Measurements from ENCODE around the gene RPS4Y2. TPM values are rescaled to one million over a fixed set of nuclear protein-coding genes. Genes with fewer than 3 reads are reported as not detected.

The RPS4Y2 gene
- total RNA-seq, result not detected in 2 replicates
- not detected for polyA plus RNA-seq (2012)

DNA sequence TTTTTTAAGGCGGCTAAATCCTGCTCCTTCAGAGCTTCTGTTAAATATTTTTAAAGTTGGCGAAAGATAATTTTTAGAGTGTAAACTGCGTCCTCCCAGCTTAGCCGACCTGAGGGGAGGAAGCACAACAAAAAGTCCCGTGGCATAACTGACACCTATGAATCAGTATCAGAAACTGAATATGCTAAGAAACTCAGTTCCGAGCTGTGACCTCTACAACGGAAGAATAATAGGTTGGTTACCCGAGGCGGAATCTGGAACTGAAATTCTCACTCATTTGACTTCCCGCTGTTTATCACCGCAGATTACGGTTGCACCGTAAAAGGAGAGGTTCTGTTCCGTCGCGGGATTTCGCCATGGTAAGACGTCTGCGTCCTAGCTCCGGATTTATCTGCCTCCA is at the start of gene RPS4Y2:
RPS4Y2 (plus strand) TSS at position 301 of the 400 bp plus-strand sequence; CDS start at position 357, 56 bp downstream.
- no peak for DNase-seq (ENCODE audit: low read depth)

DNA sequence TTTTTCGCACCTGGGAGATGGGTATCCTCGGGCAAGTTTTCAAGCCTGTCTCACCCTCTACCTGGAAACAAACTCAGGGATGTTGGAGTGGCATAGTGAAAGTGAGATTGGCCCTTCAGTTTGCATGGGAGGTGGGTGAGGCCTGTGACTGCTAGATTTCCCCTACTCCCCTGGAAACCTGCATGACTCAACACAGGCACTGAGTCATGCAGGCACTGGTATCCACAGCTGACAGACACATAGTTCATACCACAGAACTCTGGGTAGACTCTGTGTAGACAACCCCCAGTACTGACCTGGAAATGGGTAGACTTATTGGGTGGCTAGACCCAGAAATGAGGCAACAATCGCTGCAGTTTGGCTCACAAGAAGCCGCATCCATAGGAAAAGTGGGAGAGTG is 41.5 kb upstream of the RPS4Y2 start:
- no peak for DNase-seq (ENCODE audit: low read depth)

DNA sequence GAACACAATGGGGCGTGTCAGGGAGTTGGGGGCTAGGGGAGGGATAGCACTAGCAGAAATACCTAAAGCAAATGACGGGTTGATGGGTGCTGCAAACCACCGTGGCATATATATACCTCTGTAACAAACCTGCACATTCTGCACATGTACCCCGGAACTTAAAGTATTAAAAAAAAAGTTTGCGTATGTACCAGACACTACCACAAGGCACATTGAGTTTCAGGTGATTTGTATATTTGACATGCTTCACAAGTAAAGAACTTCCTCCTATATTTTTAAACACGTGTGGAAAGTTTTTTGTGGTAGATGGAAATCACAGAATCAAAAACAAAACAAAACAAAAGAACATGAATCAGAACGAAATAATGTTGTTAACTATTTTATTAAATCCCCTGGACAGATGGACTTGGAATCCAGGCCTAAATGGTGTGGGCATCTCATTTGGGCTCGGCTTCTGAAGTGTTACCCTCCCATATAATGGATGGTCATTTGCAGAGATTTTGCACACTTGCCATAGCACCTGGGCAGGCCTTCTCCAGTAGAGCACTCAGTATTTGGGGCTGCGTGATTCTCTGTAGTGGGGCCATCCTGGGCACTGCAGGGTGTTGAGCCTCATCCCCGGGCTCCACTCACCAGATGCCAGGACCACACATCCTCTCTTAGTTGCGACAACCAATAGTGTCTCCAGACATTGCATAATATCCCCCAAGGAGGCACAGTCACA is 29.6 kb upstream of the RPS4Y2 start:
- DNase-seq (ENCODE audit: low read depth), result no peak

DNA sequence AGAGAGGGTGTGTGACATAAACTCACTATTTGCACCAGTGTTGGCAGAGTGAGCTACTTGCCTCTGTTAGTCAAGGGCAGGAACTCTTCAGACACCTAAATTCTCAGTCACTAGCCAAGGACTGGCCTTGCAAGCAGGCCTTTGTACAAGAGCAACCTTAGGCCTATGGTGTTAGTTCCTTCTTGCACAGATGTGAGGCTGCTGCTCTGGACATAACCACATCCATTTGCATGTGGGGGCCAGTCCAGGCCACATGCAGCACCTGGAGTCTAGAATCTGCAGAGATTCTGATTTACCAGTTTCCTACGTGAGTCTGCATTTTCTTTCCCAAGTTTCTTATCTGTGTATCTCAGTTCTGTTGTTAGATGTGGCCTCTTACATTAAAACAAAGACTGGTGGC is 20.7 kb upstream of the RPS4Y2 start:
- no peak for DNase-seq (ENCODE audit: low read depth)

DNA sequence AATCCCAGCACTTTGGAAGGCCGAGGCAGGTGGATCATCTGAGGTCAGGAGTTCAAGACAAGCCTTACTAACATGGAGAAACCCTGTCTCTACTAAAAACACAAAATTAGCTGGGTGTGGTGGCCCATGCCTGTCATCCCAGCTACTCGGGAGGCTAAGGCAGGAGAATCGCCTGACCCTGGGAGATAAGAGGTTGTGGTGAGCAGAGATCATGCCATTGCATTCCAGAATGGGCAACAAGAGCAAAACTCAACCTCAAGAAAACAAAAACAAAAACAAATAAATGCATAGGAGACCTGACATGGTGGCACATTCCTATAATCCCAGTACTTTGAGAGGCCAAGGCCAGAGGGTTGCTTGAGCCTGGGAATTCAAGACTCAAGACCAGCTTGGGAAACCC is 16.1 kb upstream of the RPS4Y2 start:
- DNase-seq (ENCODE audit: low read depth), result no peak

DNA sequence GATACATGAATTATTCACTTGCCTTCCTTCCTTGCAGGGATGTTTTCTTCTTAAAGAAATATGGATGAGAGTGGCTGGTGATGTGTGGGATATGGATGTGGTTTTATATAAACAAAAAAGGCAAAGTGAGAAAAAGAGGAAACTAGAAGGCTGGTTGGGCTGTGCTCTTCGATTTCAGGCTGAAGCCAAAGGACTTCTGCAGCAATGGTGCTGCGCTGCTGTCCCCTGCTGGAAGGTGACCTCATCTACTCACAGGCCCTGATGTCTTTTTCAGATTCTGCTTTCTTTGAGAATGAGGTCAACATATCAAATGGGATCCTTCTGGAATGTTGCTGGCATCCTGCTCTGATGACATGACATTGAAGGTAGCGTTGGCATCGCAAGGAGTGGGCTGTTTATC is 15.3 kb upstream of the RPS4Y2 start:
- no peak for DNase-seq (ENCODE audit: low read depth)

DNA sequence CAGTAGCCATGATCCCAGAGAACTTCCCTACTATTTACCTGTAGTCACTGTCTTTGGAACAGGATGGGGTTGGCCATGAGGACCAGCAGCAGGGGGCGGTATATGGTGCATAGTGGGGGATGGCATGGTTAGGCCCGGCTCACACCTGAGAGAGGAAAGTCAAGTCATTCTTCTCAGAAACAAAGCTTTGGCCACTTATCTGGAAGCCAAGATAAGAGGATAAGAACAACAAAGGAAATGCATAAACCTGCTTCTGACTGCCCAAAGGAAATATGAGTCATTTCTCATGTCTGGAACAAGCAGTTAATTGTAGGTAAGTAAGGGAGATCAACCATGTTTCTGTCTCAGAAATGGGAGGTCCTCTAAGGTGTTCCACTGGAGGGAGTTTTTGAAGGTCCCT is 10.8 kb upstream of the RPS4Y2 start:
- DNase-seq (ENCODE audit: low read depth), result no peak

DNA sequence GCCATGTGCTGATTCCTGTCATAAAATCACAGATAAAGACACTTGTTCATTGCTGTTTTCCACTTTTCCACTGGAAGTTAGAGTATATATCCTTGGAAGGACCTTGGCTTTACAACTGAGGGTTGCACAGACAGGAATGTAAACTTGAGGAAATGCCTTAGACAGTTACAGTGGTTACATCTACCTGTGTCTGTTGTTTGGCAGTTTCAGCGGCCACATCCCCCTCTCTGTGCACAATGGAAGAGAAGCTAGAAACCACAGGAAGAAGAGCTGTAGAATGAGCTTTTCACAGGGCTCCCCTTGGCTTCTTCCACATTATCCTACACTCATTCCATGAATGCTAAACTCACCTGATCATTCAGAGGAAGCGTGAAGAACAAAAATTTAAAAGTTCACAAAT is 9.0 kb upstream of the RPS4Y2 start:
- no peak for DNase-seq (ENCODE audit: low read depth)

DNA sequence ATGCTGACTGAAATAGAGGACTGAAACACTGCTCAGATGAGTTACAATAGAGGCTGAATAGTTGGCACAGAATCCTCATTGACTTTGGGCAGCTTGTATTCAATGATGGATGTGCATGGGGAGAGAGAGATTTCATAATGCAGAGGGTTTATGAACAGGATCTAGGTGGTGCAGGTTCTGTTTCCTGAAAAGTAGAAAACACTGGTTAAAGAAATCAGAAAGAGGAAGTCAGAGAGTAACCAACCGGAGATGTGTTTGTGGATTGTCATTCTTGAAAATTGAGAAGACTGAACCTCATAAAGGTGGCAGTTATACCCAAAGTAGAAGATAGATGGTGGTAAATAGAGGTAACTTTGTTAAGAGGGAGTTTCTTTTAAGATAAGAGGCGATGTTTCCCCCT is 8.0 kb downstream of the RPS4Y2 start:
- no peak for DNase-seq (ENCODE audit: low read depth)

DNA sequence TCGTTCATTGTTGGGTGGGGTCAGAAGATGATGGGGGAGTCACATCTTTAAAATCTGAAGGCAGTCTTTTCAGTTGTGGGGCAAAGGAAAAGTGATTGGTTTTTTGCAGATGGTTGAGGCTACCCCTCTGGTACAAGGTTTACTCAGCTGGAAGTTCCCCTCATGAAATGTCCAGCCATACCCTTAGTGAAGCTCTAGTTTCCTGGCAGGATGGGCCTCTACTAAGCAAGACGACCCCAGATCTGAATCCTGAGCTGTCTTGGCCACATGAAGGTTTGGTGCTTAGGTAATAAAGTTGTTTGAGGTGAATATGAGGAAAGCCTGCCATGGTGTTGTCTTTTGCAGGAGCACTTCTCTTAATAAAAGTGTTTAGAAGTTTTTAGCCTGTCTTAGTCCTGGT is 9.2 kb downstream of the RPS4Y2 start:
- DNase-seq (ENCODE audit: low read depth), result no peak

DNA sequence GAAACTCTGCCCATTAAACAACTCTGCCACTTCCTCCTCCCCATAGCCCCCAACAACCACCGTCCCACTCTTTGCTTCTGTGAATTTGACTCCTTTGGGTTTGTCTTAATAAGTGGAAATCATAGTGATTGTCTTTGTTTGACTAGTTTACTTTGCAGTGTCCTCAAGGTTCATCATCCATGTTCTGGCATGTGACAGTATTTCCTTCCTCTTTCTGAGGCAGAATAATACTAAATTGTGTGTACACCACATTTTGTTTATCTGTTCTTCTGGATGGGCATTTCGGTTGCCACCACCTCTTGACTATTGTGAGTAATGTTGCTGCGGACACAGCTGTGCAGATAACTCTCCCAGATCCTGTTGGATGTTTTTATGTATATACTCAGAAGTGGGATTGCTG is 14.8 kb downstream of the RPS4Y2 start:
- no peak for DNase-seq (ENCODE audit: low read depth)

DNA sequence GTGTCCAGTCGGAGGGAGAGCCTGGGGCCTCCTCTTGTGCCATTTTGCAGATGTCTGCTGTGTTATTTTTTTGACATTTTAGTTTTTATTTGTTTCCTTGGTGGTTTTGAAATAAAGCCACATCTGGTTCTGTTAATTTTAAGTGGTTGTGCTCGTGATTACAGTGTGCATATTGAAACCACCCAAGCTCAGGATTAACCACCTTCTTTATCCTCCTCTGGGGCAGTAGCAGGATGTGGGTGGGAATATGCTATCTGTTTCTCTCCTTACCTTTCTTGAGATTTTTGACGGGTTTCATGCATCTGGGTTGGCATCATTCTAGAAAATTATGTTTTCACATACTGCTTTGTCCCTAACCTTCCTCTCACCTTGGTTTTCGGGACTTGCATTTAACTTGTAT is 20.2 kb downstream of the RPS4Y2 start:
- no peak for DNase-seq (ENCODE audit: low read depth)

DNA sequence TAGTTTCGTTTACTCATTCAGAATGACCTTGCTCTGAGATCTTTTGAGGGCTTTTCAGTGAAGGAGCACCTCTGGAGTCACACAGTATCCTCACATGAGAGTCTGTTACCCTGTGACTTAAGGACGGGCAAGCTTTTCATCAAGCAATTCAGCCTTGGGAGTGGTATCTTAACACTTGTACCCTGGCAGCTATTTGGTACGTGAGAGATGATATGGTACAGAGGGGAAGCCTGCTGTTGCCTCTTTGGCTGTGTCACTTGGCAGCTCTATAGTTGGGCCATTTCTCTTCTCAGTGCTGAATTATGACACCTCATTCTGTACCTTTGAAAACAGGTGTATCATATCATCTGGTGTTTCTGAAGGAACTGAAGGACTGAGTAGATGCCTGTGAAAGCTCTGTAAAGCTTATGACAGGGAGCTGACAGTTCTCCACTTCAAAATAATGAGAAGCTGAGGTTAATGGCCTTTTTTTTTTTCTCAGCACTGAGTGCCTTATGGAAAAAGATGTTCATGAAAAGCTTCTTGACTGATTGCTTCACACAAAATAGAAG is 24.3 kb downstream of the RPS4Y2 start:
- no peak for DNase-seq (ENCODE audit: low read depth)

DNA sequence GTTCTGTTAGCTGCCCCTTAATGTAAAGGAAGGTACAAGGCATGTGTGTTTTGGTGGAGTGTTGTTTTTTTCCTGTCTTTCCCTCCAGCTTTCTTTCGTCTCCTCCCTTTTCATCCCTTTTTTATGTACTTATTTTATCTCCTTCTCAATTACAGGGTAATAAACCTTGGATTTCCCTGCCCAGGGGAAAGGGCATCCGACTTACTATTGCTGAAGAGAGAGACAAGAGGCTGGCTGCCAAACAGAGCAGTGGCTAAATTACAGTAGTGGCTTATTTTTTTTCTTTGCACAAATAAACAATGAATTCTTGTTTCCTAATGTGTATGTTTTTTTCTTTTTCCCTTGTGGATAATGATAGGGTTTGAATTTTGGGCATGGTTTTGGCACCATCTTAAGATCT is 24.9 kb downstream of the RPS4Y2 start:
- DNase-seq (ENCODE audit: low read depth), result no peak

DNA sequence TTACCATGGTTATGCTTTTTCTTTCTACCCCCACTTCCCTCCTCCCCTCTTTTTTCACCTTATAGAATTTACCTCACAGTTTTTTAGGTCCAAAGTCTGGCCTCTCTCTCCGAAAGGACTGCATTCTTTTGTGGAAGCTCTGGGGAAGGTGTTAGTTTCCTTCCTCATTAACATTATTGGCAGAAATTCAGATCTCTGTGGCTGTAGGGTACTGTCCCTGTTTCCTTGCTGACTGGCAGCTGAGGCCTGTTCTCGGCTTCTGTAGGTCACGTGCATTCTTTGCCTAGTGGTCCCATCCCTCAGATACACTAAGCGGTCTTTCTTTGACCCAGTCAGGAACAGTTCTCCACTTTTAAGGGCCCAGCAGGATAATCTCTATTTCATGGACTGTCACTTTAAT is 25.5 kb downstream of the RPS4Y2 start:
- no peak for DNase-seq (ENCODE audit: low read depth)

DNA sequence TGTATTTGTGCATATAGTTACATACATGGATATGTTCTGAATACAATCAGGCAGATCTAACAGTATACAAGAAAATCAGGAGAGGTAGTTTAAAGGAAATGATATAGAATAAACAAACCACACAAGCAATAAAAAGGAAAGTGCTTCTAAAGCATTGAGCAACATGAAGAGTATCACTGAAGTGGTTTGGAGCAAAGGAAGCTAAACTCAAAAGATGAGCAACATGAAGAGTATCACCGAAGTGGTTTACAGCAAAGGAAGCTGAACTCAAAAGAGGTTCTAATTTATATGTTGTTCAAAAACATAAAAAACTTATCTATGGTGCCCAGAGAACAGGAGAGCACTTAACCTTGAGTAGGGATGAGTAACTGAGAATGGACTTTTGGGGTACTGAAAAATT is 29.1 kb downstream of the RPS4Y2 start:
- DNase-seq (ENCODE audit: low read depth), result no peak

DNA sequence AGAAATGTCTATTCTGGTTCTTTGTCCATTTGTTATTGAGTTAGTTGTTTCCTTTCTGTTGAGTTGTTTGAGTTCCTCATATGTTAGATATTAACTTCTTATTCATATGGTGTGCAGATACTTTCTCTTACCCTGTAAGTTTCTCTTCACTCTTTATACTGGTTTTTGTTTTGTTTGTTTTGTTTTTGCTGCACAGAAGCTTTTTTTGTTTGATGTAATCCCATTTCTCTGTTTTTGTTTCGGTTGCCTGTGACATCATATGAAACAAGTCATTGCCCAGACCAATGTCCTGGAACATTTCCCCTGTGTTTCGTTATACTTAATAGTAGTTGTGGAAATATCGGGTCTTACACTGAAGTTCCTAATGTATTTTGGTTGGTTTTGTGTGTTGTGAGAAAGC is 31.2 kb downstream of the RPS4Y2 start:
- no peak for DNase-seq (ENCODE audit: low read depth)

DNA sequence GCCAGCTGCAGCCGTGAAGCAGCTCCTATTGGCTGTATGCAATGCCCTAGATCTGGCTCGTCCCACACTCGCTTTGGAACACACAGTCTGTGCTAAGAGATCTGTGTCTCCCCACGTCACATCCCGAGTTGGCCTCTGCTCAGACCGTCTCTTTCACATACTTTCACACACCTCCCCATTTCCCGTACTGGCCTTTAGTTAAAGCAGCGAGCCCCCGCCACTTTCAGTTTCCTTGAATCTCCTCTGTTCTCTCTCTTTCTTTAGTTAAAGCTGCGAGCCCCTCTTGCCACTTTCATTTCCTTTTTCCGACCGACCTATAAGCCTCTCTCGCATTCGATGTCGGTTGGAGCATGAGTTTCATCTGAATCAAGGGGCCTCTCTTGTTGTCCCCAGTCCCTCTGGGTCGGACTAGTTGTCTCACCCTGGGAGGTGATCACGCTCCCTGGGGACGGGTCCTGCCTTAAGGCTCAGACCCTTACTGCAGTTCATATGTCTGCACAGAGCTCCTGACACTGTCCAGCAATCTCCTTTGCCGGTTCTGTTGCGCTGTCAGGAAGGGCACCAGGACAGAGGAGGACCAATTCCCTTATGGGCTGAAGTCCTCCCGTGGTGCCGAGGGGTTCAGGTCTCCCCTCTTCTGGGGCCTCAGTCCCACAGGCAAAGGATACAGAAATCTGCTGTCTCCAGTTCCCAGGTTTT is 42.6 kb downstream of the RPS4Y2 start:
- no peak for DNase-seq (ENCODE audit: low read depth)

DNA sequence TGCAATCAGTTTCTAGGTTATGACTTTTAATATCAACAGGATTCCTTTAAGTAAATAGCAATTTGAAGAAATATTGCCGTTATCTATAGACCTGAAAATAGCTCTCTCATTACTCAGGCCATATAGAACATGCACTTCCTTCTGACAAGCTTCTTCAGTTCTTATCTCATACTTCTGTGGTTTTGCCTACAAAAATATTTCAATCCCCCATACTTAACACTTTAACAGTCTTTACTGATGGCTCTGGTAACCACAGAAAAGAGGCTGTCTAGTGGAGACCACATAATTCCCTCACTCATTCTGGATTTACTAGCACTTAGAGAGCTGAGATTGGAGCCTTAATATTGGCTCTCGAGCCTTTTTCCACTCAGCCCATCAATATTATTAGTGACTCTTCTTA is 46.8 kb downstream of the RPS4Y2 start:
- DNase-seq (ENCODE audit: low read depth), result no peak

DNA sequence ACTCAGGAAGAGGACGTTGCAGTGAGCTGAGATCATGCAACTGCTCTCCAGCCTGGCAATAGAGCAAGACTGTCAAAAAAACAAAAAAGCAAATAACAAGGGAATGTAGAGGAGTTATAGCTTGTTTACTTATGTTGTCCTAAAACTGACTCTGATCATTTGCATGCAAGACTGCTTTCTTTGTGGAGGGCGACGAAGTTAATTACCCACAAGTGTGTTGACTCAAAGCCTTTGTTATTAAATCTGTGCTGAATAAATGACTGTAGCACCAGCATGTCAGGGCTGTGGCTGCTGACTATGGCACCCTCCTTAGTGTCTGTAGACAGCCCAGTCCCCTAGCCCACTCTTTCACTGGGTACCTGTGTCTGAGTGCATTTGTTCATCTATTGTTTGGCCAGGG is 50.3 kb downstream of the RPS4Y2 start:
- no peak for DNase-seq (ENCODE audit: low read depth)

DNA sequence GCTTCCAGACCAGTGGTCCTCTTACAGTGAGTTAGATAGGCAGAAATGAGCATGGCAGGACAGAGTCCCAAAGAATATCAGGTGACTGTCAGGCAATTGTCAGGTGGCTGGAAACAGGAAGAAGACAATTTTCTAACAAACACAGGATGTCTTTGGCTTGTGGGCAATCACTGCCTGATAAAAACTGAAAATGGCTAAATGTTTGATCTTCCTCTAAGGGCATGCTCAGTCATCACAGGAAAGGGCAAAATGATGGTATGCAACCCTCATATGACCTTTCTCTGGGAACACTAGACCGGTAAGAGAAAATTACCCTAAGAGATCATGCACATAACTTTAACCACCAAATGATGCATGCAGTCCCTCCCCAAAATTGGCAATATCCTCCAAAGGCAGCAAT is 57.6 kb downstream of the RPS4Y2 start:
- DNase-seq (ENCODE audit: low read depth), result no peak

DNA sequence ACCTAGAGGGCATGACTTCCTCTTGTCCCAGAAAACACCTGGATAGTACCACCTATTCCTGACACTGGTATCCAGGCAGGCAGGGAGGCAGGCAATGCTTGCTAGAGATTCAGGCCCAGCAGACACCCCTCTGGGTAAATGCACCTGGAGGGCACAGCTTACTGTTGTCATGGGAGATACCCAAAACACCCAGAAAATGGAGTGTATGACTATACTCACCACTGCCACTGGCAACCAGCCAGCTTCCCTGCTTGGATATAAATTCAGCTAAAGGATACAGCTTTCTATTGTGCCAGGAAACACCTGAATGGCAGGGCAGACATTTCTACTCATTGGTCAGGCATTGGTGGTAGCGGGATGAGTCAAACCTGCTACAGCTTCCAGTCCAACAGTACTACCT is 58.9 kb downstream of the RPS4Y2 start:
- DNase-seq (ENCODE audit: low read depth), result no peak

DNA sequence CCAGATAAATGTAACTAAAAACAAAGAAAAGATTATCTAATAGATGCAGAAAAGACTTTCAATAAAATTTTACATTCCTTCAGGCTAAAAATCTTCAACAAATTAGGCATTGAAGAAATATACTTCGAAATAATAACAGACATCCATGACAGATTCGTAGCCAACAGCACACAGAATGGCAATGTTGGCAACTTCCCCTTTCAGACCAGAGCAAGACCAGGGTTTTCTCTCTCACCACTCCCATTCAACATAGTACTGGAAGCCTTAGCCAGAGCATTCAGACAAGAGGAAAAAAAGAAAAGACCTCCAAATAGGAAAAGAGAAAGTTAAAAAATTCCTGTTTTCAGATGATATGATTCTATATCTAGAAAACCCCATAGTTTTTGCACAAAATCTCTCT is 61.2 kb downstream of the RPS4Y2 start:
- DNase-seq (ENCODE audit: low read depth), result no peak

Measured in myocyte (in vitro differentiated cells).